WTC11 (cell line): ENCODE results near the gene EIF4E. TPM values are rescaled to one million over a fixed set of nuclear protein-coding genes. Genes with fewer than 3 reads are reported as not detected.

Experiments
- ATAC-seq: fragments of 200-7000 bp; cut with Tn5 transposase; 2 replicates; pipeline ENCODE4 v1.10.0; 2021; ENCODE audit warnings: mild to moderate bottlenecking, moderate library complexity
- CTCF ChIA-PET: fragments of 300-600 bp; sonication (Branson Sonifier 250); formaldehyde crosslinking; loops from one replicate; lab custom pipeline; 2021; ENCODE audit warnings: antibody characterized with exemption; lab: Charles Lee
- POLR2A ChIA-PET: fragments of 350-600 bp; sonication (Branson Sonifier 250); formaldehyde crosslinking; loops from one replicate; lab custom pipeline; 2021; ENCODE audit warnings: antibody characterized with exemption; lab: Charles Lee
- DNase-seq: peaks from one replicate; pipeline ENCODE4 v3.0.0; 2021; ENCODE audit warnings: low spot score
- H3K27ac Mint-ChIP-seq: 2 replicates; pipeline ENCODE4 v1.8.0; 2021; ENCODE audit warnings: mixed read lengths
- H3K27me3 Mint-ChIP-seq: 2 replicates; pipeline ENCODE4 v1.8.0; 2021; ENCODE audit warnings: low read depth, mild to moderate bottlenecking, moderate library complexity, mixed read lengths
- H3K36me3 Mint-ChIP-seq: 2 replicates; pipeline ENCODE4 v1.8.0; 2021; ENCODE audit warnings: mixed read lengths
- H3K4me1 Mint-ChIP-seq: 2 replicates; pipeline ENCODE4 v1.8.0; 2022; ENCODE audit warnings: mixed read lengths
- H3K4me3 Mint-ChIP-seq: 2 replicates; pipeline ENCODE4 v1.8.0; 2021; ENCODE audit warnings: mild to moderate bottlenecking, moderate library complexity, mixed read lengths
- H3K9me3 Mint-ChIP-seq: 2 replicates; pipeline ENCODE4 v1.8.0; 2021; ENCODE audit warnings: mixed read lengths
- ATF3 ChIP-seq: sonication (generic); formaldehyde crosslinking; conservative IDR thresholded peaks from 2 replicates; pipeline ENCODE4 v1.8.1; 2022; ENCODE audit warnings: mild to moderate bottlenecking, missing genetic modification reagents
- GRHL2 ChIP-seq: fragments of 250-450 bp; sonication (Bioruptor Pico); IDR thresholded peaks from 2 replicates; pipeline ENCODE4 v1.8.0; 2022; ENCODE audit warnings: mild to moderate bottlenecking, moderate library complexity; ENCODE audit not compliant: insufficient replicate concordance, severe bottlenecking
- GTF2I ChIP-seq: fragments of 250-450 bp; sonication (Bioruptor Pico); conservative IDR thresholded peaks from 2 replicates; pipeline ENCODE4 v1.4.0; 2021; ENCODE audit warnings: mild to moderate bottlenecking
- MLX ChIP-seq: sonication (generic); formaldehyde crosslinking; IDR thresholded peaks from 2 replicates; pipeline ENCODE4 v1.8.1; 2023; ENCODE audit warnings: mild to moderate bottlenecking, missing genetic modification reagents, moderate library complexity
- NR1H2 ChIP-seq: sonication (generic); formaldehyde crosslinking; IDR thresholded peaks from 2 replicates; pipeline ENCODE4 v1.9.0; 2021; ENCODE audit warnings: mild to moderate bottlenecking, moderate library complexity, missing genetic modification reagents
- NR2C2 ChIP-seq: sonication (generic); formaldehyde crosslinking; IDR thresholded peaks from 2 replicates; pipeline ENCODE4 v1.8.0; 2022; ENCODE audit warnings: mild to moderate bottlenecking, missing genetic modification reagents
- PRRX2 ChIP-seq: fragments of 250-450 bp; sonication (Bioruptor Pico); IDR thresholded peaks from 2 replicates; pipeline ENCODE4 v1.8.0; 2021; ENCODE audit warnings: mild to moderate bottlenecking
- SP1 ChIP-seq: sonication (generic); formaldehyde crosslinking; conservative IDR thresholded peaks from 2 replicates; pipeline ENCODE4 v1.8.1; 2022; ENCODE audit warnings: missing genetic modification reagents
- STAT6 ChIP-seq: sonication (generic); formaldehyde crosslinking; conservative IDR thresholded peaks from 2 replicates; pipeline ENCODE4 v1.8.1; 2023; ENCODE audit warnings: mild to moderate bottlenecking, low read depth, missing genetic modification reagents, moderate library complexity
- ZNF121 ChIP-seq: sonication (generic); formaldehyde crosslinking; IDR thresholded peaks from 2 replicates; pipeline ENCODE4 v1.8.0; 2023; ENCODE audit warnings: missing genetic modification reagents
- ZNF232 ChIP-seq: sonication (generic); formaldehyde crosslinking; IDR thresholded peaks from 2 replicates; pipeline ENCODE4 v1.8.0; 2022; ENCODE audit warnings: mild to moderate bottlenecking, missing genetic modification reagents
- ZNF317 ChIP-seq: sonication (generic); formaldehyde crosslinking; IDR thresholded peaks from 2 replicates; pipeline ENCODE4 v1.8.1; 2023; ENCODE audit warnings: low read depth, mild to moderate bottlenecking, moderate library complexity, missing genetic modification reagents, borderline replicate concordance
- ZNF425 ChIP-seq: fragments of 250-450 bp; sonication (Bioruptor Pico); conservative IDR thresholded peaks from 2 replicates; pipeline ENCODE4 v1.9.0; 2021; ENCODE audit warnings: mild to moderate bottlenecking
- total RNA-seq: library from RNA; stranded (reverse); gene quantifications from 3 replicates; pipeline ENCODE4 v1.2.3, GENCODE V29; 2021
- TF ChIP-seq, protein P1 (sequence below): fragments of 250-450 bp; sonication (Bioruptor Pico); IDR thresholded peaks from 2 replicates; pipeline ENCODE4 v1.9.0; 2021; ENCODE audit warnings: mild to moderate bottlenecking, borderline replicate concordance
- TF ChIP-seq, protein P2 (sequence below): sonication (generic); formaldehyde crosslinking; IDR thresholded peaks from 2 replicates; pipeline ENCODE4 v1.8.0; 2022; ENCODE audit warnings: mild to moderate bottlenecking, missing genetic modification reagents
- TF ChIP-seq, protein P3 (sequence below): sonication (generic); formaldehyde crosslinking; IDR thresholded peaks from 2 replicates; pipeline ENCODE4 v1.8.0; 2022; ENCODE audit warnings: mild to moderate bottlenecking, missing genetic modification reagents

Gene EIF4E
- total RNA-seq, 1 experiment from 2014 or later = 174 TPM

GRCh38 chr4:98891478-98892337 lies 37.2 kb downstream of the EIF4E start:
- Mint-ChIP-seq H3K27ac (peak overlapping the region; percentile 68), H3K4me1 (peaks cover 6% of the 10 kb centered on the region), H3K27me3 (no peaks in the 10 kb centered on the region), H3K36me3 (peaks cover 67% of the 10 kb centered on the region)
- POLR2A ChIA-PET = interaction anchor here (0.6 kb wide), 1 partner anchor 257 kb away, joined by 5 read pairs; no protein-coding TSS in a partner anchor
- no peak for DNase-seq
- no peak for ATAC-seq
- no peak for TF ChIP-seq STAT6 (CRISPR knock-in tag)
- TF ChIP-seq PRRX2 (CRISPR knock-in tag) = no peak
- TF ChIP-seq, protein P1, sequence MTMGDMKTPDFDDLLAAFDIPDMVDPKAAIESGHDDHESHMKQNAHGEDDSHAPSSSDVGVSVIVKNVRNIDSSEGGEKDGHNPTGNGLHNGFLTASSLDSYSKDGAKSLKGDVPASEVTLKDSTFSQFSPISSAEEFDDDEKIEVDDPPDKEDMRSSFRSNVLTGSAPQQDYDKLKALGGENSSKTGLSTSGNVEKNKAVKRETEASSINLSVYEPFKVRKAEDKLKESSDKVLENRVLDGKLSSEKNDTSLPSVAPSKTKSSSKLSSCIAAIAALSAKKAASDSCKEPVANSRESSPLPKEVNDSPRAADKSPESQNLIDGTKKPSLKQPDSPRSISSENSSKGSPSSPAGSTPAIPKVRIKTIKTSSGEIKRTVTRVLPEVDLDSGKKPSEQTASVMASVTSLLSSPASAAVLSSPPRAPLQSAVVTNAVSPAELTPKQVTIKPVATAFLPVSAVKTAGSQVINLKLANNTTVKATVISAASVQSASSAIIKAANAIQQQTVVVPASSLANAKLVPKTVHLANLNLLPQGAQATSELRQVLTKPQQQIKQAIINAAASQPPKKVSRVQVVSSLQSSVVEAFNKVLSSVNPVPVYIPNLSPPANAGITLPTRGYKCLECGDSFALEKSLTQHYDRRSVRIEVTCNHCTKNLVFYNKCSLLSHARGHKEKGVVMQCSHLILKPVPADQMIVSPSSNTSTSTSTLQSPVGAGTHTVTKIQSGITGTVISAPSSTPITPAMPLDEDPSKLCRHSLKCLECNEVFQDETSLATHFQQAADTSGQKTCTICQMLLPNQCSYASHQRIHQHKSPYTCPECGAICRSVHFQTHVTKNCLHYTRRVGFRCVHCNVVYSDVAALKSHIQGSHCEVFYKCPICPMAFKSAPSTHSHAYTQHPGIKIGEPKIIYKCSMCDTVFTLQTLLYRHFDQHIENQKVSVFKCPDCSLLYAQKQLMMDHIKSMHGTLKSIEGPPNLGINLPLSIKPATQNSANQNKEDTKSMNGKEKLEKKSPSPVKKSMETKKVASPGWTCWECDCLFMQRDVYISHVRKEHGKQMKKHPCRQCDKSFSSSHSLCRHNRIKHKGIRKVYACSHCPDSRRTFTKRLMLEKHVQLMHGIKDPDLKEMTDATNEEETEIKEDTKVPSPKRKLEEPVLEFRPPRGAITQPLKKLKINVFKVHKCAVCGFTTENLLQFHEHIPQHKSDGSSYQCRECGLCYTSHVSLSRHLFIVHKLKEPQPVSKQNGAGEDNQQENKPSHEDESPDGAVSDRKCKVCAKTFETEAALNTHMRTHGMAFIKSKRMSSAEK = no peak
- TF ChIP-seq ZNF317 (CRISPR knock-in tag) = no peak
- no peak for TF ChIP-seq GRHL2
- no peak for TF ChIP-seq NR1H2
- no peak for TF ChIP-seq MLX (CRISPR knock-in tag)
- no peak for TF ChIP-seq ZNF121 (CRISPR knock-in tag)
- TF ChIP-seq, protein P2, sequence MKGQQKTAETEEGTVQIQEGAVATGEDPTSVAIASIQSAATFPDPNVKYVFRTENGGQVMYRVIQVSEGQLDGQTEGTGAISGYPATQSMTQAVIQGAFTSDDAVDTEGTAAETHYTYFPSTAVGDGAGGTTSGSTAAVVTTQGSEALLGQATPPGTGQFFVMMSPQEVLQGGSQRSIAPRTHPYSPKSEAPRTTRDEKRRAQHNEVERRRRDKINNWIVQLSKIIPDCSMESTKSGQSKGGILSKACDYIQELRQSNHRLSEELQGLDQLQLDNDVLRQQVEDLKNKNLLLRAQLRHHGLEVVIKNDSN (CRISPR knock-in tag) = no peak
- TF ChIP-seq GTF2I (CRISPR knock-in tag) = no peak
- TF ChIP-seq ZNF232 = no peak
- TF ChIP-seq ZNF425 (CRISPR knock-in tag) = no peak
- TF ChIP-seq, protein P3, sequence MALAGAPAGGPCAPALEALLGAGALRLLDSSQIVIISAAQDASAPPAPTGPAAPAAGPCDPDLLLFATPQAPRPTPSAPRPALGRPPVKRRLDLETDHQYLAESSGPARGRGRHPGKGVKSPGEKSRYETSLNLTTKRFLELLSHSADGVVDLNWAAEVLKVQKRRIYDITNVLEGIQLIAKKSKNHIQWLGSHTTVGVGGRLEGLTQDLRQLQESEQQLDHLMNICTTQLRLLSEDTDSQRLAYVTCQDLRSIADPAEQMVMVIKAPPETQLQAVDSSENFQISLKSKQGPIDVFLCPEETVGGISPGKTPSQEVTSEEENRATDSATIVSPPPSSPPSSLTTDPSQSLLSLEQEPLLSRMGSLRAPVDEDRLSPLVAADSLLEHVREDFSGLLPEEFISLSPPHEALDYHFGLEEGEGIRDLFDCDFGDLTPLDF (CRISPR knock-in tag) = no peak
- TF ChIP-seq NR2C2 = no peak
- no peak for TF ChIP-seq SP1
- no peak for TF ChIP-seq ATF3
- TF ChIP-seq, all 79 proteins: peak for 0
- Mint-ChIP-seq H3K4me3 (no peak overlapping the region), H3K9me3 (no peaks in the 10 kb centered on the region)
- CTCF ChIA-PET = interaction anchor here (0.6 to 1.1 kb wide), 5 partner anchors 16 to 424 kb away, joined by 3 to 7 read pairs (median 3); partner anchors contain the start of gene METAP1
